Chondrocyte (in vitro differentiated cells): Measurements from ENCODE around the gene C4BPB. TPM values are rescaled to one million over a fixed set of nuclear protein-coding genes. Genes with fewer than 3 reads are reported as not detected.

ENCODE experiments used
- DNase-seq: peaks from one replicate; pipeline ENCODE4 v3.0.0; 2021; ENCODE audit warnings: mixed read lengths, low spot score
- H3K27ac Mint-ChIP-seq: one replicate; pipeline ENCODE4 v1.8.0; 2021; ENCODE audit warnings: mild to moderate bottlenecking, moderate library complexity, mixed read lengths; ENCODE audit not compliant: unreplicated experiment
- H3K27me3 Mint-ChIP-seq: 2 replicates; pipeline ENCODE4 v1.8.0; 2021; ENCODE audit warnings: low read depth, mixed read lengths
- H3K36me3 Mint-ChIP-seq: 2 replicates; pipeline ENCODE4 v1.8.0; 2021; ENCODE audit warnings: low read depth, mixed read lengths
- H3K4me1 Mint-ChIP-seq: 2 replicates; pipeline ENCODE4 v1.8.0; 2021; ENCODE audit warnings: low read depth, mild to moderate bottlenecking, mixed read lengths
- H3K4me3 Mint-ChIP-seq: one replicate; pipeline ENCODE4 v1.8.0; 2021; ENCODE audit warnings: mild to moderate bottlenecking, moderate library complexity, mixed read lengths; ENCODE audit not compliant: unreplicated experiment
- H3K9me3 Mint-ChIP-seq: 2 replicates; pipeline ENCODE4 v1.8.0; 2021; ENCODE audit warnings: low read depth, mixed read lengths
- CTCF ChIP-seq: fragments of 200-600 bp; sonication (generic); IDR thresholded peaks from 2 replicates; pipeline ENCODE4 v1.5.0; 2021; ENCODE audit warnings: antibody characterized with exemption, mild to moderate bottlenecking, moderate library complexity
- total RNA-seq: library from RNA; stranded (reverse); gene quantifications from 3 replicates; pipeline ENCODE4 v1.2.1, GENCODE V29; 2021

Gene C4BPB
- total RNA-seq, 1 donor from 2014 or later, result not detected

DNA sequence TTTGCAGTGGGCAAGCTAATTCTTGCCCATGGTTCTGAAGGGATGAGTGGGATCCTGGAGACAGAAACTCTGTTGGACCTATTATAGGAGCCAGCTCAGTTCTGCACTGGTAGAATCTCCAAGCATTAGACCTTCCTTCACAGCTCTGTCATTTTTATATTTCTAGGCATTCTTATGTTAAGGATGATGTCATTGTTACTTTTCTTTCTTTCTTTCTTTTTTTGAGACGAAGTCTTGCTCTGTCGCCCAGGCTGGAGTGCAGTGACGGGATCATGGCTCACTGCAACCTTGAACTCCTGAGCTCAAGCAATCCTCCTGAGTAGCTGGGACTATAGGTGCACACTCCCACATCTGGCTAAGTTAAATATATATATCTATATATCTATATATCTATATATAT, 28.1 kb upstream of the C4BPB start:
- H3K4me1 Mint-ChIP-seq, result no peaks in the 10 kb centered on the region
- no peak for TF ChIP-seq CTCF

GRCh38 chr1:207062058-207062457, 26.6 kb upstream of the C4BPB start:
- no peaks in the 10 kb centered on the region for H3K9me3 Mint-ChIP-seq
- no peak for TF ChIP-seq CTCF
- no peak overlapping the region for H3K27ac Mint-ChIP-seq
- no peak for DNase-seq
- peaks cover 34% of the 10 kb centered on the region for H3K36me3 Mint-ChIP-seq
- H3K4me3 Mint-ChIP-seq, result no peak overlapping the region
- no peaks in the 10 kb centered on the region for H3K4me1 Mint-ChIP-seq
- no peaks in the 10 kb centered on the region for H3K27me3 Mint-ChIP-seq

More for the DNA sequence above, 28.1 kb upstream of the C4BPB start:
- Mint-ChIP-seq H3K4me3 (no peak overlapping the region), H3K9me3 (no peaks in the 10 kb centered on the region), H3K27me3 (no peaks in the 10 kb centered on the region), H3K27ac (no peak overlapping the region), H3K36me3 (peaks cover 31% of the 10 kb centered on the region)
- no peak for DNase-seq

DNA sequence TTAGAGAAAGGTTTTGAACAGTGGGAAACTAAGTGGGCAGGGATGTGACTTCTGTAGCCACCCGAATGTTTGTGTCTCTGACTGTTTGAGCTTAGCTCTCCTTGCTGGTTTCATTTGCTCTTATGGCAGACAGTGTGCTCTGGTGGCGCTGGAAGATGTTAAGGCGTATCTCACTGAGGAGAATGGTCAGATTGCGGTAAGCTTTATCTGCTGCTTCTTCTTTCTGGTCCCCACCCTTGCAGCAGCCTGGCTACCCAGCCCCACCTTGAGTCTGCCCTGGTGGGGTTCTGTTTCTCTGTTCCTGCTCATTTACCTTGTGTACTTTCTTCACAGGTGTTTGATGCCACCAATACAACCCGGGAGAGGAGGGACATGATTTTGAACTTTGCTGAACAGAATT, 25.6 kb upstream of the C4BPB start:
- H3K27me3 Mint-ChIP-seq, result no peaks in the 10 kb centered on the region
- H3K36me3 Mint-ChIP-seq, result peaks cover 41% of the 10 kb centered on the region
- no peaks in the 10 kb centered on the region for H3K9me3 Mint-ChIP-seq
- no peak overlapping the region for H3K4me3 Mint-ChIP-seq
- H3K4me1 Mint-ChIP-seq, result no peaks in the 10 kb centered on the region
- no peak for DNase-seq
- no peak overlapping the region for H3K27ac Mint-ChIP-seq
- TF ChIP-seq CTCF, result no peak

GRCh38 chr1:207064561-207064960, 24.1 kb upstream of the C4BPB start:
- no peaks in the 10 kb centered on the region for H3K9me3 Mint-ChIP-seq
- no peak for DNase-seq
- no peak for TF ChIP-seq CTCF
- H3K36me3 Mint-ChIP-seq, result peaks cover 51% of the 10 kb centered on the region
- no peak overlapping the region for H3K4me3 Mint-ChIP-seq
- no peaks in the 10 kb centered on the region for H3K4me1 Mint-ChIP-seq
- H3K27me3 Mint-ChIP-seq, result no peaks in the 10 kb centered on the region
- no peak overlapping the region for H3K27ac Mint-ChIP-seq

- H3K4me1 Mint-ChIP-seq, result no peaks in the 10 kb centered on the region
- no peaks in the 10 kb centered on the region for H3K9me3 Mint-ChIP-seq
- DNase-seq, result no peak
- TF ChIP-seq CTCF, result no peak
- no peak overlapping the region for H3K27ac Mint-ChIP-seq
- no peak overlapping the region for H3K4me3 Mint-ChIP-seq
- peaks cover 50% of the 10 kb centered on the region for H3K36me3 Mint-ChIP-seq
- H3K27me3 Mint-ChIP-seq, result no peaks in the 10 kb centered on the region
Observed at GRCh38 chr1:207067185-207067584, 21.5 kb upstream of the C4BPB start.
